H7 (cell line): ENCODE measurements around the gene CCDC33. TPM values are rescaled to one million over a fixed set of nuclear protein-coding genes. Genes with fewer than 3 reads are reported as not detected.

Experiments
- DNase-seq: peaks from one replicate; pipeline ENCODE4 v3.0.0; 2012
- H3K27me3 ChIP-seq: 2 replicates; pipeline ENCODE4 v1.6.0; 2011; ENCODE audit warnings: mild to moderate bottlenecking, low read length; ENCODE audit not compliant: control insufficient read depth, insufficient read depth
- H3K36me3 ChIP-seq: replicated peaks from 2 replicates; pipeline ENCODE4 v1.5.1; 2011; ENCODE audit warnings: low read length; ENCODE audit not compliant: control insufficient read depth, insufficient read depth
- H3K4me3 ChIP-seq: 2 replicates; pipeline ENCODE4 v1.5.1; 2011; ENCODE audit warnings: low read depth, mild to moderate bottlenecking, control low read depth, low read length, moderate library complexity; ENCODE audit not compliant: insufficient read depth
- total RNA-seq: library from RNA; depleted of rRNA; stranded (reverse); fragments of >200 nt; shearing (Covaris generic); gene quantifications from 2 replicates; pipeline ENCODE4 v1.2.3, GENCODE V29; 2014

CCDC33 gene
- total RNA-seq, 1 experiment from 2014 or later: 4.8 TPM

DNA sequence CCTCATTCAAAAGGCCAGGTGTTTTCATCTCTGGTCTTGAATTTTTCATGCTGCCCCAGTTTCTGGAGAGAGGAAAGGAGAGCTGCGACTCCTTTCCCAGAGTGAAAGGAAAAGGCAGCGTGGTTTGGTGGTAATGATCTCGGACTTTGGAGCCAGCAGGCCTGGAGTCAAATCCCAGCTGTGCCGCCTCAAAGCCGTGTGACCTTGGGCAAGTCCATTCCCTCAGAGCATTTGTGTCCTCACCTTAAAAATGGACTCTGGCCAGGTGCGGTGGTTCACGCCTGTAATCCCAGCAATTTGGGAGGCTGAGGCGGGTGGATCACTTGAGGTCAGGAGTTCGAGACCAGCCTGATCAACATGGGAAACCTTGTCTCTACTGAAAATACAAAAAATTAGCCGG, 4.7 kb upstream of the CCDC33 start:
- Histone ChIP-seq H3K27me3 (peaks cover 11% of the 10 kb centered on the region), H3K4me3 (no peak overlapping the region), H3K36me3 (no peaks in the 10 kb centered on the region)
- DNase-seq: no peak

DNA sequence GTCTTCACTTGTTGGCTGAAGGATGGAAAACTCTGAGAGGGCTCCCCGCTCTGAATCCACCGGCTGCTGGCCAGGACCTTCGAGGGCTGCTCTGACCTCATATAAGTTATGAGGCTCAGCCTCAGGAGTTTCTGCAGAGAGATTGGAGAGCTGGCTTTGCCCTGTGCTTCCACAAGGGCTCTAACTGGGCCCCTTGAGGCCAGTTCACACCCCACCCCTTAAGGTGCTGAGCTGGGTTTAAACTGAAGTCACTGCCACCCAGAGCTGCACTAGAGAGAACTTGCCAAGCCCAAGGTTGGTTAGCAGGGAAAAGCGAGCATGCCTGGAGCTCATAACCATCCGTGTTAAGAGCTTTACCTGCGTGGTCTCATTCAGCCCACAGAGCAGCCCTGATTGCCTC, 2.8 kb upstream of the CCDC33 start:
- DNase-seq: no peak
- H3K27me3 ChIP-seq: peaks cover 4% of the 10 kb centered on the region
- H3K36me3 ChIP-seq: no peaks in the 10 kb centered on the region
- H3K4me3 ChIP-seq: no peak overlapping the region

DNA sequence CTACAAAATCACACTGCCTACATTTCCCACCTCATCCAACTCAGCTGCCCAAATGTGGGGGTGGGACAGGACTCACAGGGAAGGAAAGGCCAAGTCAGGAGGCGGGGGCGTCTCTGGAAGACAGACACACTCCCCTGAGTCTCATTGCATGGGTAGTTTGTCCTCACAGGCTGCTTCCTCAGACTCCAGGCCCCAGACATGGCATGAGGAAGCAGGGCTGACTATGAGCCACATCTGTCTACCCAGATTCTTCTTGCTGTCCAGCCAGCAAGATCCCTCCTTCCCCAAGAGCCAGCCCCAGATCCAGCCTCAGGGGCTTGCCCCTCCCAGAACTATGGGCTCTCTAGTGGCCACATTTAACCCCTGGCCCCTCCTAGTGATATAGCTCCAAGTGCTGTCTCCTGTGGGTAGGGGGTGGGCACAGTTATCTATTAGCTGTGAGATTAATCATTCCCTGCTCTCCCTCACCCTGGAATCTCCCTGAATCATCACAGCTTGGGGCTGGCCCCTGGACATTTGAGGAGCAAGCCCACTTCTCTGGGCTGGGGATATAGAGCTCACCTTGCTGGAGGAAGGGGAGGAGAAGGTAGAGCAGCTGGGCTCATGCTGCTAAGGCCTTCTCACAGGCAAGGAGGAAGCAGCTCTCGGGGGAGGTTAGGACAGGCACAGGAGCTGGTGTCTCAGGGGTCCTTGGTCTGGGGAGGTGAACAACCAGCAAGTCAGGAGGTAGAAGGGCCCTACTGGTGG, 2.1 kb upstream of the CCDC33 start:
- Histone ChIP-seq H3K36me3 (no peaks in the 10 kb centered on the region), H3K4me3 (no peak overlapping the region), H3K27me3 (peaks cover 4% of the 10 kb centered on the region)
- peak; percentile 50 for DNase-seq

DNA sequence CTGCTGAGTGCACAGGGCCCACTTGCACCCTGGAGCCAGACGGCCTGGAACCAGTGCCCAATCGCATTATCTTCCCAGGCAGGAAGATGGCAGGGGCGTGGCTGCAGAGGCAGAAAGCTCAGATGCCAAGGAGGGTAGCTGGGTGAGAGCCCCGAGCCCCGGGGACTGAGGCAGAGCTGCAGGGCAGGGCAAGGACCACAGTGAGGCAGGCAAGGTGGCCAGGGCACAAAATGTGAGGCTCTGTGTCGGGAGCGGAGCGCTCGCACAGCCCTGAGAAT, 1.6 kb upstream of the CCDC33 start:
- no peak overlapping the region for H3K4me3 ChIP-seq
- peaks cover 4% of the 10 kb centered on the region for H3K27me3 ChIP-seq
- no peak for DNase-seq
- no peaks in the 10 kb centered on the region for H3K36me3 ChIP-seq

DNA sequence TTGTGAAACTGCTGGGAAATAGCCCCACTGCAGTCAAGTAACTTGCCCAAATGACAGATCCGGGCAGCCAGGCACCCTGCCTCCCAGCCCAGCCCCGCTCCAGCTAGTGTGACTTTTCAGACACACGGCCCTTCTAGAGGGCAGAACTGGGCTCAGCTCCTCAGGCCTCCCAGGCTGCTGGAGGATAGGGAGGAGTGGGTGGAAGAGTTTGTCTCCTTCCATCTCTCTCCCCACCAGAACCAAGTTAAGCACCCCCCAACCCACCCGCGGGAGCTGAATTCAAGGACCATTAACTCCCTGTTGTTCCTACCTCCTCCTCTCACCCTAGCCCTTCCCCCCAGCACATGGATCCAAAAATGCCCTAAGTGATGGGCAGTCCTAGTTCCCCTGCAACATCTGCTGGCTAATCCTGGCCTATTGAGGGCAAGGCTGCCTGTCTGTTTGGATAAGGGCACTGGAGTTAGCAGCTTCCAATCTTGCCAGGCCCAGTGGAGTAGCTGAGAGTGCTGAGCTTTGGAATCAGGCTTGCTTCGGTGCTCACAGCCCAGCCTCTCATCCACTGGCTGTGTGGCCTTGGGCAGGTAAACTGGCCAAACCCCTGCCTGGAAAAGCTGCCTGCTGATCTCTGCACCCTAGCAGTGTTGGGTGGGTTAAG, 3.1 kb downstream of the CCDC33 start:
- peaks cover 3% of the 10 kb centered on the region for H3K27me3 ChIP-seq
- no peak overlapping the region for H3K4me3 ChIP-seq
- peak; percentile 63 for DNase-seq
- H3K36me3 ChIP-seq: no peaks in the 10 kb centered on the region

DNA sequence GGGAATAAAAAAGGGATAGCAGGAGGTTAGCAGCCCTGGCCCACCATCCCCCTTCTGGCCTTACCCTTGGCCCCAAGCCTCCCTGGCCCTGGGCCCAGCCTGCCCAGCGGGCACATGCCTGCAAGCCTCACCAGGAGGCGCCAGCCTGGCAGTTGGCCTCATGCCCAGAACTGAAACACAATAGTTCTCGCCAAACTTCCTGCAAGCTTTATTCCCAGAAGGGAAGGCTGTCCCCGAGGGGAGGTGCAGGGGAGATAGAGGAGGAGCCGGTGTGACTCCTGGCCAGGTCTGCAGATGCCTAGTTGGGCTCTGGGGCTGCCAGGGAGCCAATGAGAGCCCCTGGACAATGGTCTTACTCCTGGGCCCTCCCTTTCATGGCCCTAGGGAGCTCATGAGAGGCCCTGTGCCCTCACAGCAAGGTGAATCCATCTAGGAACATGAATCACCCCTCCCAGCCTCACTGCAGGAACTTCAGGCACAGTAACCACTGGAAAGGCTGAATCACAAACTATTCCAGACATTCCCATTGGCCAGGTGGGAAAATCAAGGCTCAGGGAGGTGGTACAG, 4.0 kb downstream of the CCDC33 start:
- DNase-seq: peak; percentile 72
- Histone ChIP-seq H3K36me3 (no peaks in the 10 kb centered on the region), H3K4me3 (no peak overlapping the region), H3K27me3 (peaks cover 4% of the 10 kb centered on the region)

DNA sequence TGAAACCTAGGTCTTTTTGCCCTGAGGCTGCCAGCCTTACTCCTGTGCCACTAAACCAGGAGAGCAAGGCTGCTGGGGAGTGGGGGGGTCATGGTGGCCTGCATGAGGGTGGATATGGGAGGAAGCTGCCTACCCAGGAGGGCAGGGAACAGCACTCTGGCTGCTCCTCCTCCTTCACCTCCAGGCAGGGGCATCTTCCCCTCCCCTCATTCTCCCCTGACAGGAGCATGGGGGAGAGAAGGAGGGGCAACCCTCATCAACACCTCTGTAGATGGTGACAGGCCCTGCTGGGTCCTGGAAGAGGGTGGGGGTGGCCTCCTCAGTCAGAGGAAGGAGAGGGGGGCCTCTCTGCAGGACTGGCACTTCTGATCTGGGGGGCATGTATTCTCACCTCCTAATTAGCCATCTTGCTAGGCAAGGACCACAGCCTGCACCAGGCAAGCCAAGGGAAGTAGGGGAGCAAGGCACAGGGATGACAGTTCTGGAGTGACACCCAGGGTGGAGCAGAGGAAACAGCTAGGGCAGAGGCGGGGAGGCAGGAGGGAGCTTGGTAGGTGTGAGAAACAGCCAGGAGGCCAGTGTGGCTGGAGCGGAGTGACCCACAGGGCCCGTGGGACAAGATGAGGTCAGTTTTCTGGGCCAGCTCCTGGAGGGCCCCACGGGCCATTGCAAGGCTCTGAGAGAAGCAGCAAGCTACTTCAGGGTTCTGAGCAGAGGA, 4.9 kb downstream of the CCDC33 start:
- DNase-seq: no peak
- no peaks in the 10 kb centered on the region for H3K36me3 ChIP-seq
- no peak overlapping the region for H3K4me3 ChIP-seq
- H3K27me3 ChIP-seq: peaks cover 5% of the 10 kb centered on the region

DNA sequence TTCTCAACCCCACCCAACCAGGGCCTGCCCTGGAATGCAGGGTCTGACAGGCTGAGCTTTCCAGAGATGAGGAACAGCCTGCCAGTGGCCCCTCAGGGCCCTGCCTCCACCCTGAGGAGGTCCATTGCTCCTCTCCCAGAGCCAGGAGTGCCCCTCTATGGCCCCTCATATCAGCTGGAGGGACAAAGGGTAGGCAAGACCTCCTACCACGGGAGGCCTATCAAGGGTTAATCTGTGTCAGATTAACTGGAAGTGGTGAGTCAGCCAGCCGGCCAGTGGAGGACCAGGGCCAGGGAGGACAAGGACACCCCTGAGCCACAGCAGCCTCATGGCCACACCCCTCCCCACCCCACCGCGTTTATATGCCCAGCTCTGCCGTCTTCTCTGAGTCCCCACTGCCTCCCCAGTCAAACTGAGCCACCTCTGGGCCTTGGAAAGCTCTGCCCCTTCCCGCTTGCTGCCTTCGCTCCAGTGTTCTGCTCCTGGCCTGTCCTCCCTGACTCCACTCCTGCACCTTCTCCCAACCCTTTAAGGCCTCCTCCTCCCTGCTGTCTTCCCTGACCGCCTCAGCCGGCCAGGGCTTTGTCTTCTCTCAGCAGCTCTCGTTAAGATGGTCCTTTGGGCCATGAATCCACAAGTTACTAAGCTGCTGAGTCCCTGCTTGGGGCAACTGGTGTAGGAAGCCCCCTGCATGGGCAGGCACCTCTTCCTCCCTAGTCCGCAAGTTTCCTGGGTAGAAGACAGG, 6.5 kb downstream of the CCDC33 start:
- peaks cover 5% of the 10 kb centered on the region for H3K27me3 ChIP-seq
- no peaks in the 10 kb centered on the region for H3K36me3 ChIP-seq
- DNase-seq: peak; percentile 60
- no peak overlapping the region for H3K4me3 ChIP-seq

DNA sequence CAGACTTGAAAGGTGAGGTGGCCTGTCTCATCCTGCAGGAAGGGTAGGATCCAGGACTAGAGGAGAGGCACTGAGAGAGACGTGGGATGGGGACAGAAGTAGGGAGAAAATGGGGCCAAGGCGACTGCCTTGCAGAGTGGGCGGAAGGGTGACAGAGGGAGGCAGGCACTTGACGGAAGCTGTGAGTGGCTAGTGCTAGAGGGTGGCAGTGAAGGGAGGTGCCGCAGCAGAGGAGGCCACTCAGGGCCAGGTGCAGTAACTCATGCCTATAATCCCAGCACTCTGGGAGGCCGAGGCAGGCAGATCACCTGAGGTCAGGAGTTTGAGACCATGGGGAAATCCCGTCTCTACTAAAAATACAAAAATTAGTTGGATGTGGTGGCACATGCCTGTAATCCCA, 7.3 kb downstream of the CCDC33 start:
- H3K36me3 ChIP-seq: no peaks in the 10 kb centered on the region
- peaks cover 5% of the 10 kb centered on the region for H3K27me3 ChIP-seq
- no peak overlapping the region for H3K4me3 ChIP-seq
- DNase-seq: no peak

DNA sequence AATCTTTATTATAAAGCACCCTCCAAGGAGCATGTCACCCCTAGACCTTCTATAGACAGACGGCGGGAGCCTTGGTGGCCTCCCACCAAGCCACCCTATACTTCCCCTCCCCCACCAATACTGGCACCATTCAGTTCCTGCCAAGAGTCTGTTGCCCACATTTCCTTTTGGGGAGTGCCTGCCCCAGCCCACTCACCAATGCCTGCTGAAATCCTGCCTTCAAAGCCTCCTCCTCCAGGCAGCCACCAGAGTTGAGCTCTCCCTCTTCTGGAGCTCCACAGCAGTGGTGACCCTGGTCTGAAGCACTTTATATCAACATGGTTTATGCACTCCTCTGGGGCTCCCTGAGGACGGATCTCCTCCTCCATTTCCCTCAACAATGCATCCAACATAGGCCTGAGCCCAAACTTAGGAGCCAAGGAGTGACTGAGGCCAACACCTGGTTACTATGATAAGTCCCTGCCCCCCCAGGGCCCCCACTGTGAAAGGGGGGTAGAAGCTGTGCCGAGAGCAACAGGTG, 8.8 kb downstream of the CCDC33 start:
- Histone ChIP-seq H3K4me3 (peak overlapping the region; percentile 27; the same call in 1 of the 2 replicates), H3K36me3 (no peaks in the 10 kb centered on the region), H3K27me3 (peaks cover 5% of the 10 kb centered on the region)
- no peak for DNase-seq

DNA sequence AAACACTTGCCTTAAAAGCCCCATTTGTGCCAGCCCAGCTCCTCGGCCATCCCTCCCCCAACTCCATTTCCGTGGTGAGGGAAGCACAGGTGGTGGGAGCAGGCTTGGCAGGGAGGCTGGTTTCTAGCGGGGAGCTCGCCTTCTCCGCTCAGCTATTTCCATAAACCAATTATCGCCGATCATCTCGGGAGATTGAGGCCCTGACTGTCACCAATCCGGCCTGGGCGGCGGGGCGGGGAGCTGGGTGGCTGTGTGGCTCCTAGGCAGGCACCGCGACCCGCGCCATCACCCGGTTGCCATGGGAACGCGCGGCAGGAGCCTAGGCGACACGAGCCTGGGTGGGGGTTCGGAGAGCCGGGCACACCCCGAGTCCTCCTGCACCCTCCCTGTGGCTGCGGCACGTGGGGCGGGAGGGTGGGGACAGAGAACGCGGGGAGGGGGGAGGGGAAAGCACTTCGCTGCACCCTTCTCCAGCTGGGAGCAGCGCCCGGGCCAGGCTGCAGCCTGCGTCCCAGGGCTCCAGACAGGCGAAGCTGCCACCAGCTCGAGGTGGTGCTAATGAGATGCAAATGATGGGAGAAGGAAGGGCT, 9.3 kb downstream of the CCDC33 start:
- DNase-seq: peak; percentile 89
- no peaks in the 10 kb centered on the region for H3K36me3 ChIP-seq
- peak overlapping the region; percentile 27 for H3K4me3 ChIP-seq
- H3K27me3 ChIP-seq: peaks cover 5% of the 10 kb centered on the region

DNA sequence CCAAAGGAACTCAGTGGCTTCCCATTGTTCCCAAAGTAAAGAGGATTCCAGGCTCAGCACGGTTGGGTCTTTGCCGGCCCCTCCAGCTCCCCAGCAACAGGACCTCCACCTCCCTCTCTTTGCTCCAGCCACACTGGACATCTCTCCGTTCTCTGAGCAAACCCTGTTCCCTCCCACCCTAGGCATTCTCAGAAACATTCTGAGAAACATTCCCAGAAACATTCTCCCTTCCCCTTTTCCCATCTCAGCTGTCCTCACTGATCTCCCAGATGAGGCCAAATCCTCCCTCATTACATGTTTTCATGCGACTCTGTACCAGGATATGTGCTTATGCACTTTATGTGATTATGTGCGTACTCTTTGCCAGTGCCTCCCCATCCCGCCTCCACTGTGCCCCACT, 14.1 kb downstream of the CCDC33 start:
- no peak for DNase-seq
- Histone ChIP-seq H3K27me3 (peaks cover 2% of the 10 kb centered on the region), H3K36me3 (no peaks in the 10 kb centered on the region), H3K4me3 (no peak overlapping the region)

DNA sequence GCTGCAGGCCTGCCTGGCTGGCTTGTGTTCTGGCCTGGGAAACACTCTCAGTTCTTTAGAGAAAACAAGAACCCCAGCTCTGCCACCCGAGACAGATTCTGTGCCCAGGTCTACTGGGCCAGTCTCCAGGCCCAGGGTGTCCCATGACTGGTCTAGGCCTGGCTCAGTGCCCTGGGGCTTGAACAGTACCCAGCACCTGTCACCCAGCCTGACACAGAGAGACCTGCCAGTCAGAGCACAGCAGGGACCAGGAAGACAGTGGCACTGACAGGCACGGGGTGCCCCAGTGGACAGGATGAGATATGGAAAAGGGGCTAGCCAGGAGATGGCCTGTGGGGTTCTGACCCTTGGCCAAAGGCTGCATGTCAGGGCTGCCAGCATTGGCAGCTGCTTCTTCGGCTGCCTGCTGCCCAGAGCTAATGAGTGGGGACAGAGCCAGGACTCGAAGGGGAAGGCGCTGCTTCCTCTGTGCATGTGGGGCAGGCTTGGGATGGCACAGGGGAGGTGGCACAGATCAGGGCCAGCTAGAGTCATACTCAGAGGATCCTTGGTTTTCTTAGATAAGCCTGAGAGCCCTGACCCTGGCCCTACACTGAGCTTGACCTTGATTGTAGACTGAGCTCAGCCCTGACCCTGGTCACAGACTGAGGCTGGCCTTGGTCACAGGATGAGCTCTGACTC, 15.1 kb downstream of the CCDC33 start:
- Histone ChIP-seq H3K27me3 (peaks cover 2% of the 10 kb centered on the region; the same call in 1 of the 2 replicates), H3K4me3 (no peak overlapping the region), H3K36me3 (no peaks in the 10 kb centered on the region)
- no peak for DNase-seq
